Measurements from ENCODE around the gene TAF4B. TPM values are rescaled to one million over a fixed set of nuclear protein-coding genes. Genes with fewer than 3 reads are reported as not detected.

TAF4B gene
- total and polyA plus RNA-seq, 4 donors, result 0.63 to 4.2 (median 2.3) TPM

GRCh38 chr18:26205318-26205717, 20.9 kb upstream of the TAF4B start:
- intact Hi-C loops (cut with DNase I), result no loop called here
- no peaks in the 10 kb centered on the region for H3K27me3 ChIP-seq (ENCODE audit: control insufficient read depth in 1 of 2, insufficient read depth in 2 of 2, low read length in 1 of 2)
- no peak for DNase-seq
- no peak overlapping the region for H3K27ac ChIP-seq (ENCODE audit: low read depth in 1 of 2, low read length in 2 of 2)
- H3K9me3 ChIP-seq (ENCODE audit: control insufficient read depth, low read length), result no peaks in the 10 kb centered on the region
- no peak for ATAC-seq (ENCODE audit: low FRiP score)
- 73 to 88% methylated on average over 1 of the region's 1 CpG for WGBS, 2 donors
- H3K36me3 ChIP-seq (ENCODE audit: control insufficient read depth in 1 of 2, insufficient read depth in 2 of 2, low read length in 1 of 2), result no peaks in the 10 kb centered on the region
- H3K4me1 ChIP-seq (ENCODE audit: control insufficient read depth in 1 of 2, insufficient read depth in 2 of 2, low read length in 2 of 2), result no peaks in the 10 kb centered on the region
- H3K4me3 ChIP-seq (ENCODE audit: low read length in 2 of 2), result no peak overlapping the region

DNA sequence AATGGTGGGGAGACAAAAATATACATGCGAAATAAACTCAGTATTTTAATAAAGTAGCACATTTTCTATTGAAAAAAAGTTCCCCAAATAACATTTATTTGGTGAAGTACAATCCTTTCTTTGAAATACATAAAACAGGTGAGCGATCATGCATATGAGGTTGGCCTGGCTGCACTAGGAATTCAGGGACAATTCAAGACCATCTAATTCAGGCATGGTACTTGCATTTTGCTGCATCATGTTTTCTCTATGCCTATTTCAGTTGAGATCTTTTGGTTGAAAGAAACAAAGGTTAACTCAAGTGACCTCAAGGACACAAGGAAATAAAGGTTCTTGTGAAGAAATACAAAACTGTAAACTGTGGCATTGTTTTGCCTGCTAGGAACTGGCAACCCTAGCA, 19.8 kb upstream of the TAF4B start:
- intact Hi-C loops (cut with DNase I), result no loop called here

GRCh38 chr18:26207937-26208336, 18.3 kb upstream of the TAF4B start:
- Histone ChIP-seq H3K4me1 (ENCODE audit: control insufficient read depth in 1 of 2, insufficient read depth in 2 of 2, low read length in 2 of 2) (no peaks in the 10 kb centered on the region), H3K4me3 (ENCODE audit: low read length in 2 of 2) (no peak overlapping the region), H3K27ac (ENCODE audit: low read depth in 1 of 2, low read length in 2 of 2) (no peak overlapping the region), H3K9me3 (ENCODE audit: control insufficient read depth, low read length) (no peaks in the 10 kb centered on the region), H3K36me3 (ENCODE audit: control insufficient read depth in 1 of 2, insufficient read depth in 2 of 2, low read length in 1 of 2) (no peaks in the 10 kb centered on the region), H3K27me3 (ENCODE audit: control insufficient read depth in 1 of 2, insufficient read depth in 2 of 2, low read length in 1 of 2) (no peaks in the 10 kb centered on the region)
- no peak for ATAC-seq (ENCODE audit: low FRiP score)
- intact Hi-C loops (cut with DNase I), result no loop called here
- WGBS, 2 donors, result 83 to 84% methylated on average over 3 of the region's 3 CpGs
- DNase-seq, result no peak

More for the DNA sequence above, 19.8 kb upstream of the TAF4B start:
- H3K4me1 ChIP-seq (ENCODE audit: control insufficient read depth in 1 of 2, insufficient read depth in 2 of 2, low read length in 2 of 2), result no peaks in the 10 kb centered on the region
- DNase-seq (no peak), ATAC-seq (ENCODE audit: low FRiP score) (no peak)
- H3K36me3 ChIP-seq (ENCODE audit: control insufficient read depth in 1 of 2, insufficient read depth in 2 of 2, low read length in 1 of 2), result no peaks in the 10 kb centered on the region
- no peaks in the 10 kb centered on the region for H3K27me3 ChIP-seq (ENCODE audit: control insufficient read depth in 1 of 2, insufficient read depth in 2 of 2, low read length in 1 of 2)
- no peak overlapping the region for H3K27ac ChIP-seq (ENCODE audit: low read depth in 1 of 2, low read length in 2 of 2)
- 93 to 96% methylated on average over 2 of the region's 2 CpGs for WGBS, 2 donors
- H3K9me3 ChIP-seq (ENCODE audit: control insufficient read depth, low read length), result no peaks in the 10 kb centered on the region
- H3K4me3 ChIP-seq (ENCODE audit: low read length in 2 of 2), result no peak overlapping the region

- H3K27me3 ChIP-seq (ENCODE audit: control insufficient read depth in 1 of 2, insufficient read depth in 2 of 2, low read length in 1 of 2), result no peaks in the 10 kb centered on the region
- ATAC-seq (ENCODE audit: low FRiP score), result no peak
- H3K4me3 ChIP-seq (ENCODE audit: low read length in 2 of 2), result no peak overlapping the region
- H3K4me1 ChIP-seq (ENCODE audit: control insufficient read depth in 1 of 2, insufficient read depth in 2 of 2, low read length in 2 of 2), result no peaks in the 10 kb centered on the region
- H3K9me3 ChIP-seq (ENCODE audit: control insufficient read depth, low read length), result no peaks in the 10 kb centered on the region
- 36 to 38% methylated on average over 2 of the region's 2 CpGs for WGBS, 2 donors
- intact Hi-C loops (cut with DNase I), result no loop called here
- no peaks in the 10 kb centered on the region for H3K36me3 ChIP-seq (ENCODE audit: control insufficient read depth in 1 of 2, insufficient read depth in 2 of 2, low read length in 1 of 2)
- no peak for DNase-seq
- no peak overlapping the region for H3K27ac ChIP-seq (ENCODE audit: low read depth in 1 of 2, low read length in 2 of 2)
These were observed 17.3 kb upstream of the TAF4B start for GRCh38 chr18:26208977-26209376.

GRCh38 chr18:26210147-26210546, 16.1 kb upstream of the TAF4B start:
- DNase-seq (no peak), ATAC-seq (ENCODE audit: low FRiP score) (no peak)
- no peaks in the 10 kb centered on the region for H3K27me3 ChIP-seq (ENCODE audit: control insufficient read depth in 1 of 2, insufficient read depth in 2 of 2, low read length in 1 of 2)
- intact Hi-C loops (cut with DNase I), result no loop called here
- H3K27ac ChIP-seq (ENCODE audit: low read depth in 1 of 2, low read length in 2 of 2), result no peak overlapping the region
- no peak overlapping the region for H3K4me3 ChIP-seq (ENCODE audit: low read length in 2 of 2)
- H3K36me3 ChIP-seq (ENCODE audit: control insufficient read depth in 1 of 2, insufficient read depth in 2 of 2, low read length in 1 of 2), result no peaks in the 10 kb centered on the region
- H3K4me1 ChIP-seq (ENCODE audit: control insufficient read depth in 1 of 2, insufficient read depth in 2 of 2, low read length in 2 of 2), result no peaks in the 10 kb centered on the region
- H3K9me3 ChIP-seq (ENCODE audit: control insufficient read depth, low read length), result no peaks in the 10 kb centered on the region
- WGBS, 2 donors, result 85 to 90% methylated on average over 4 of the region's 4 CpGs

- 68 to 71% methylated on average over 7 of the region's 7 CpGs for WGBS, 2 donors
- no peak for DNase-seq
- intact Hi-C loops (cut with DNase I), result no loop called here
- ATAC-seq (ENCODE audit: low FRiP score), result no peak
- H3K36me3 ChIP-seq (ENCODE audit: control insufficient read depth in 1 of 2, insufficient read depth in 2 of 2, low read length in 1 of 2), result no peaks in the 10 kb centered on the region
- H3K4me1 ChIP-seq (ENCODE audit: control insufficient read depth in 1 of 2, insufficient read depth in 2 of 2, low read length in 2 of 2), result no peaks in the 10 kb centered on the region
- no peaks in the 10 kb centered on the region for H3K27me3 ChIP-seq (ENCODE audit: control insufficient read depth in 1 of 2, insufficient read depth in 2 of 2, low read length in 1 of 2)
- no peak overlapping the region for H3K4me3 ChIP-seq (ENCODE audit: low read length in 2 of 2)
- H3K27ac ChIP-seq (ENCODE audit: low read depth in 1 of 2, low read length in 2 of 2), result no peak overlapping the region
- H3K9me3 ChIP-seq (ENCODE audit: control insufficient read depth, low read length), result no peaks in the 10 kb centered on the region
These were observed 10.8 kb upstream of the TAF4B start for GRCh38 chr18:26215247-26215970.

DNA sequence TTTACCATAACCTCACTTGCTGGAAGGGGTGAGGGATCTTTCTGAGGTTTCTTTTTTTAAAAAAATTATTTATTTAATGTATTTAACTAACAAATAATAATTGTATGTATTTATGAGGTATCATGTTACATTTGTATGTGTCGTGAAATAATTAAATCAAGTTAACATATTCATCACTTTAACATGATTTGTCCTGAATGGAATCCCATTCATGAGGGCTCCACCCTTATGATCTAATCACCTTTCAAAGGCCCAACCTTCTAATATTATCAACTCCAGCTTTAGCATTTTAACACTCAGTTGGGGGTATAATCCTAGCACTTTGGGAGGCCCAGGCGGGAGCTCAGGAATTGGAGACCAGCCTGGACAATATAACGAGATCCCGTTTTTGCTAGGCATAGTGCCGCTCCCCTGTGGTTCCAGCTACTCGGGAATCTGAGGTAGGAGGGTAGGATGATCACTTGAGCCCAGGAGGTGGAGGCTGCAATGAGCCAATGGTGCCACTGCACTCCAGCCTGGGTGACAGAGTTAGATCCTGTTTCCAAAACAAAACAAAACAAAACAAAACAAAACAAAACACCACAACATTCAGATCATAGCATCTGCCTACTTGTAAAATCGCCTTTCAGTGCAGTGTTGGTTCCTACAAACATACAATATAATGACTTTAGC, 1.1 kb upstream of the TAF4B start:
- Histone ChIP-seq H3K4me3 (ENCODE audit: low read length in 2 of 2) (no peak overlapping the region), H3K4me1 (ENCODE audit: control insufficient read depth in 1 of 2, insufficient read depth in 2 of 2, low read length in 2 of 2) (no peaks in the 10 kb centered on the region), H3K27me3 (ENCODE audit: control insufficient read depth in 1 of 2, insufficient read depth in 2 of 2, low read length in 1 of 2) (no peaks in the 10 kb centered on the region), H3K9me3 (ENCODE audit: control insufficient read depth, low read length) (no peaks in the 10 kb centered on the region), H3K36me3 (ENCODE audit: control insufficient read depth in 1 of 2, insufficient read depth in 2 of 2, low read length in 1 of 2) (no peaks in the 10 kb centered on the region), H3K27ac (ENCODE audit: low read depth in 1 of 2, low read length in 2 of 2) (no peak overlapping the region)
- ATAC-seq (ENCODE audit: low FRiP score) (no peak), DNase-seq (no peak)
- intact Hi-C loops (cut with DNase I), result loop anchor here (5.0 to 10.0 kb wide), 3 partner anchors 133 to 430 kb away; partner anchors contain the start of gene SS18 (in 1 of the 2)
- 85 to 86% methylated on average over 7 of the region's 7 CpGs for WGBS, 2 donors

- Histone ChIP-seq H3K9me3 (ENCODE audit: control insufficient read depth, low read length) (no peaks in the 10 kb centered on the region), H3K27me3 (ENCODE audit: control insufficient read depth in 1 of 2, insufficient read depth in 2 of 2, low read length in 1 of 2) (no peaks in the 10 kb centered on the region), H3K4me1 (ENCODE audit: control insufficient read depth in 1 of 2, insufficient read depth in 2 of 2, low read length in 2 of 2) (no peaks in the 10 kb centered on the region), H3K36me3 (ENCODE audit: control insufficient read depth in 1 of 2, insufficient read depth in 2 of 2, low read length in 1 of 2) (no peaks in the 10 kb centered on the region), H3K4me3 (ENCODE audit: low read length in 2 of 2) (peak overlapping the region; percentile 46 to 73), H3K27ac (ENCODE audit: low read depth in 1 of 2, low read length in 2 of 2) (no peak overlapping the region)
- 15 to 17% methylated on average over 8 of the region's 8 CpGs for WGBS, 2 donors
- DNase-seq (no peak), ATAC-seq (ENCODE audit: low FRiP score) (no peak)
- intact Hi-C loops (cut with DNase I), result loop anchor here (5.0 to 10.0 kb wide), 3 partner anchors 134 to 429 kb away; partner anchors contain the start of gene SS18 (in 1 of the 2)
These were observed 373 bp upstream of the TAF4B start for GRCh38 chr18:26225915-26226228.

All from aorta (tissue), 5 donors.